Right lobe of liver (tissue), 6 donors: ENCODE results near the gene CRLF3. TPM values are rescaled to one million over a fixed set of nuclear protein-coding genes. Genes with fewer than 3 reads are reported as not detected.

Experiments used
- ATAC-seq, 4 donors: fragments of 200-7000 bp; cut with Tn5 transposase; one replicate each; pipeline ENCODE4 v1.9.1; 2020; ENCODE audit warnings: mild to moderate bottlenecking in 4 of 4, moderate library complexity in 4 of 4
- DNase-seq, 3 donors: peaks; one replicate each; pipeline ENCODE4 v3.0.0-alpha.2; 2020
- H3K27ac ChIP-seq, 3 donors: fragments of 200-600 bp; one replicate each; pipeline ENCODE4 v1.8.0; 2022
- H3K27me3 ChIP-seq, 2 donors: fragments of 200-600 bp; one replicate each; pipeline ENCODE4 v1.8.0; 2022
- H3K36me3 ChIP-seq, 4 donors: fragments of 200-600 bp; sonication (generic) in 1 of 4; one replicate each; pipeline versions ENCODE4 v1.5.1 to v1.8.0; 2017 to 2022; ENCODE audit warnings: control low read depth in 1 of 4
- H3K4me1 ChIP-seq, 4 donors: fragments of 200-600 bp; sonication (generic) in 1 of 4; one replicate each; pipeline versions ENCODE4 v1.5.1 to v1.8.0; 2017 to 2022; ENCODE audit warnings: control low read depth in 1 of 4
- H3K4me3 ChIP-seq, 3 donors: fragments of 200-600 bp; one replicate each; pipeline ENCODE4 v1.8.0; 2022
- H3K9me3 ChIP-seq, 4 donors: fragments of 200-600 bp; sonication (generic) in 1 of 4; one replicate each; pipeline versions ENCODE4 v1.5.1 to v1.8.0; 2017 to 2022; ENCODE audit warnings: control low read depth in 1 of 4
- CTCF ChIP-seq, 4 donors: fragments of 200-600 bp in 3 of 4; fragments of 450-650 bp in 1 of 4; IDR thresholded peaks; one replicate each; pipeline versions ENCODE4 v1.5.1 to v1.8.0; 2016 to 2022; ENCODE audit warnings: antibody characterized with exemption in 4 of 4, mild to moderate bottlenecking in 2 of 4
- POLR2A ChIP-seq: fragments of 450-650 bp; IDR thresholded peaks from one replicate; pipeline ENCODE4 v1.6.1; 2017; ENCODE audit warnings: antibody characterized with exemption, mild to moderate bottlenecking
- WGBS: methylation state at CpG from one replicate; pipeline ENCODE4 v1.1.6; 2018; ENCODE audit warnings: low coverage, low lambda C conversion rate; ENCODE audit not compliant: insufficient coverage; ENCODE audit errors: missing lambda C conversion rate; 5-methylcytosine and 5-hydroxymethylcytosine counted together
- intact Hi-C, 2 donors: fragments of 100-400 bp; cut with DNase I; formaldehyde crosslinking; loops; one replicate each; pipeline versions ENCODE4 v1.11.2 to v1.14.1; 2022
- total RNA-seq, 6 experiments: library from RNA; depleted of rRNA in 2 of 6; stranded (reverse); fragments of >200 nt in 2 of 6; fragmentation: NEBNext Ultra II Directional in 3 of 6; extraction: Animal tissue kit (Norgen Biotek cat#: 25700) in 3 of 6; gene quantifications; one replicate each; pipeline versions ENCODE4 v1.1.0 to v1.2.4, GENCODE V29; 2016 to 2023
- donor health status: DM: no; HTN: yes; CAD: no.
- donor health status: DM: no; HTN: no; CAD: no.
- donor health status: DM: no; HTN: no; CAD: no.
- donor health status: DM: no; HTN: yes; CAD: no.
- donor health status: DM: no; HTN: yes; CAD: no.

CRLF3 gene
- total RNA-seq, 6 experiments from 2014 or later = 2.4 to 6.7 (median 5.0) TPM

- Histone ChIP-seq H3K9me3 (no peaks in the 10 kb centered on the region), H3K4me3 (no peak overlapping the region), H3K27ac (no peak overlapping the region), H3K4me1 (no peaks in the 10 kb centered on the region), H3K36me3 (peaks cover 0 to 27% (median 3%) of the 10 kb centered on the region in 4 donors), H3K27me3 (no peaks in the 10 kb centered on the region)
- no peak for DNase-seq
- ATAC-seq = no peak
- TF ChIP-seq CTCF (IDR thresholded peaks at IDR 0.05) = no peak
- no peak for TF ChIP-seq POLR2A
- WGBS = 100% methylated on average over 1 of the region's 1 CpG
- intact Hi-C loops = no loop called here
These were observed 22.8 kb downstream of the CRLF3 start for GRCh38 chr17:30801671-30802070.

- intact Hi-C loops = no loop called here
- Histone ChIP-seq H3K27me3 (no peaks in the 10 kb centered on the region), H3K4me1 (no peaks in the 10 kb centered on the region), H3K4me3 (no peak overlapping the region), H3K9me3 (no peaks in the 10 kb centered on the region), H3K27ac (no peak overlapping the region), H3K36me3 (peaks cover 0 to 34% (median 11%) of the 10 kb centered on the region in 4 donors)
- TF ChIP-seq CTCF (IDR thresholded peaks at IDR 0.05) (no peak), POLR2A (no peak)
- WGBS = 85% methylated on average over 4 of the region's 4 CpGs
- DNase-seq (no peak), ATAC-seq (no peak)
These were observed 28.5 kb downstream of the CRLF3 start for GRCh38 chr17:30796016-30796415.

- ATAC-seq (no peak), DNase-seq (no peak)
- H3K4me1 ChIP-seq = no peaks in the 10 kb centered on the region
- intact Hi-C loops = no loop called here
- TF ChIP-seq POLR2A = no peak
- no peak for TF ChIP-seq CTCF (IDR thresholded peaks at IDR 0.05)
- H3K27ac ChIP-seq = no peak overlapping the region
- H3K9me3 ChIP-seq = no peaks in the 10 kb centered on the region
- peaks cover 0 to 32% (median 14%) of the 10 kb centered on the region in 4 donors for H3K36me3 ChIP-seq
- H3K27me3 ChIP-seq = no peaks in the 10 kb centered on the region
- H3K4me3 ChIP-seq = no peak overlapping the region
- WGBS = 95% methylated on average over 5 of the region's 5 CpGs
These were observed 30.1 kb downstream of the CRLF3 start for GRCh38 chr17:30794372-30794771.

- intact Hi-C loops = no loop called here
- Histone ChIP-seq H3K27me3 (no peaks in the 10 kb centered on the region), H3K36me3 (peaks cover 0 to 32% (median 15%) of the 10 kb centered on the region in 4 donors), H3K9me3 (no peaks in the 10 kb centered on the region), H3K4me1 (no peaks in the 10 kb centered on the region), H3K27ac (no peak overlapping the region), H3K4me3 (no peak overlapping the region)
- ATAC-seq (no peak), DNase-seq (no peak)
- WGBS = 90% methylated on average over 9 of the region's 9 CpGs
- TF ChIP-seq POLR2A (no peak), CTCF (IDR thresholded peaks at IDR 0.05) (no peak)
These were observed 31.1 kb downstream of the CRLF3 start for GRCh38 chr17:30793282-30793977.
